Cardiac muscle cell (in vitro differentiated cells and primary cell): ENCODE data around the gene TSPAN31. TPM values are rescaled to one million over a fixed set of nuclear protein-coding genes. Genes with fewer than 3 reads are reported as not detected.
"Not testable (repeated sequence)": the region's sequence is repeated elsewhere in the genome, so short reads cannot be mapped to it uniquely, and the experiment has no call there.

ENCODE experiments used
- DNase-seq, 2 donors: peaks; one replicate each; pipeline versions ENCODE4 v3.0.0 to v3.0.0-alpha.2; 2010 to 2017; ENCODE audit warnings: low read depth in 1 of 2, low spot score in 1 of 2
- H3K27ac ChIP-seq: fragments of 200-600 bp; sonication (generic); 2 replicates; pipeline ENCODE4 v1.5.1; 2016
- H3K27me3 ChIP-seq: fragments of 200-600 bp; sonication (generic); 2 replicates; pipeline ENCODE4 v1.6.0; 2016; ENCODE audit warnings: control low read depth
- H3K36me3 ChIP-seq: fragments of 200-600 bp; sonication (generic); 2 replicates; pipeline ENCODE4 v1.5.1; 2016; ENCODE audit warnings: control low read depth
- H3K4me1 ChIP-seq: fragments of 200-600 bp; sonication (generic); 2 replicates; pipeline ENCODE4 v1.8.1; 2017; ENCODE audit warnings: low read depth, mild to moderate bottlenecking, mixed run types
- H3K4me3 ChIP-seq: fragments of 200-600 bp; sonication (generic); 2 replicates; pipeline ENCODE4 v1.5.1; 2016; ENCODE audit warnings: mild to moderate bottlenecking
- H3K9me3 ChIP-seq: fragments of 200-600 bp; sonication (generic); 2 replicates; pipeline ENCODE4 v1.5.1; 2017; ENCODE audit warnings: low read depth, mild to moderate bottlenecking, control low read depth
- polyA plus RNA-seq: library from polyadenylated mRNA; unstranded; fragments of >200 nt; fragmentation: Nextera tagmentation; extraction: Ambion mirVana; gene quantifications from 2 replicates; pipeline ENCODE4 v1.2.1, GENCODE V29; 2016
- total RNA-seq: library from RNA; depleted of rRNA; stranded (reverse); fragments of >200 nt; gene quantifications from 2 replicates; pipeline ENCODE4 v1.2.3, GENCODE V29; 2016
- TF ChIP-seq, protein P1 (sequence below): IDR thresholded peaks from 2 replicates; pipeline ENCODE4 v1.5.1; 2012; ENCODE audit warnings: low read depth, mild to moderate bottlenecking, low read length

TSPAN31 gene
- total and polyA plus RNA-seq, 2 experiments from 2014 or later = 65.9 to 66.3 TPM

- no peak overlapping the region for H3K4me3 ChIP-seq
- DNase-seq = no peak
- no peak overlapping the region for H3K27ac ChIP-seq
- H3K27me3 ChIP-seq = peaks cover 21% of the 10 kb centered on the region
- TF ChIP-seq, protein P1, sequence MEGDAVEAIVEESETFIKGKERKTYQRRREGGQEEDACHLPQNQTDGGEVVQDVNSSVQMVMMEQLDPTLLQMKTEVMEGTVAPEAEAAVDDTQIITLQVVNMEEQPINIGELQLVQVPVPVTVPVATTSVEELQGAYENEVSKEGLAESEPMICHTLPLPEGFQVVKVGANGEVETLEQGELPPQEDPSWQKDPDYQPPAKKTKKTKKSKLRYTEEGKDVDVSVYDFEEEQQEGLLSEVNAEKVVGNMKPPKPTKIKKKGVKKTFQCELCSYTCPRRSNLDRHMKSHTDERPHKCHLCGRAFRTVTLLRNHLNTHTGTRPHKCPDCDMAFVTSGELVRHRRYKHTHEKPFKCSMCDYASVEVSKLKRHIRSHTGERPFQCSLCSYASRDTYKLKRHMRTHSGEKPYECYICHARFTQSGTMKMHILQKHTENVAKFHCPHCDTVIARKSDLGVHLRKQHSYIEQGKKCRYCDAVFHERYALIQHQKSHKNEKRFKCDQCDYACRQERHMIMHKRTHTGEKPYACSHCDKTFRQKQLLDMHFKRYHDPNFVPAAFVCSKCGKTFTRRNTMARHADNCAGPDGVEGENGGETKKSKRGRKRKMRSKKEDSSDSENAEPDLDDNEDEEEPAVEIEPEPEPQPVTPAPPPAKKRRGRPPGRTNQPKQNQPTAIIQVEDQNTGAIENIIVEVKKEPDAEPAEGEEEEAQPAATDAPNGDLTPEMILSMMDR = no peak
- H3K36me3 ChIP-seq = no peaks in the 10 kb centered on the region
- peaks cover 4% of the 10 kb centered on the region for H3K4me1 ChIP-seq
- H3K9me3 ChIP-seq = no peaks in the 10 kb centered on the region
These were observed 25.9 kb downstream of the TSPAN31 start for GRCh38 chr12:57770734-57771133.

GRCh38 chr12:57771236-57771872, 26.5 kb downstream of the TSPAN31 start:
- TF ChIP-seq, protein P1 = no peak

DNA sequence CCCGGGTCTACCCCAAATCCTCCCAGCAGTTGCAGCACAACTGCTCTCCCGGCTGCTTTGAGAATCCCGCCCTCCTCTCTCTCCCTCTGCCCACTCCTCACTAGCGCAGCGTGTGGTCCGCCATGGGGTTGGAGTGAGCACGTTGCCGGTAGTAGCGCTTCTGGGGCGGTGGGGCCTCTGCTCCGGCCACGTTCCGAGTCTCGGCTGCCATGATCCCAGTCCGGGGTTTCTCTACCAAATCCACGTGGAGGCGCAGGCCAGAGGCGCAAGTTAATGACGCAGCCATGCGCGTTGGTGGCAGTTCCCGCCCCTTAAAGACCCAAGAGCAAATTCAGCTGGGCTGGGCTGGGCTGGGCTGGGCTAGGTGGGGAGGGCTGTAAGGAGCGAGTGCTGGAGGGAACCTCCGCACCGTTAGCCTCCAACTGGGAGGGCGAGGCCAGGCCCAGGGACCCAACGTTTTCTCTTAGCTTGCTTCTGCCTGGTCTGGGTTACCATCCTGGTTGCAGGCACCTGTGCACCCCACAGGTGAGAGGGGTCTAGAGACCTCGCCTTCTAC, 27.1 kb downstream of the TSPAN31 start, which contains the start of gene METTL1:
Gene METTL1 (minus strand): TSS at position 233 of the 556 bp plus-strand sequence. CDS start 22 bp downstream, at position 211.
- no peaks in the 10 kb centered on the region for H3K9me3 ChIP-seq

More at GRCh38 chr12:57771236-57771872, 26.5 kb downstream of the TSPAN31 start:
- Histone ChIP-seq H3K27me3 (peaks cover 15% of the 10 kb centered on the region), H3K4me1 (peaks cover 4% of the 10 kb centered on the region), H3K4me3 (peak overlapping the region; percentile 57), H3K9me3 (no peaks in the 10 kb centered on the region), H3K36me3 (no peaks in the 10 kb centered on the region), H3K27ac (peak overlapping the region; percentile 86)
- peak; percentile 88 to 94 for DNase-seq

DNA sequence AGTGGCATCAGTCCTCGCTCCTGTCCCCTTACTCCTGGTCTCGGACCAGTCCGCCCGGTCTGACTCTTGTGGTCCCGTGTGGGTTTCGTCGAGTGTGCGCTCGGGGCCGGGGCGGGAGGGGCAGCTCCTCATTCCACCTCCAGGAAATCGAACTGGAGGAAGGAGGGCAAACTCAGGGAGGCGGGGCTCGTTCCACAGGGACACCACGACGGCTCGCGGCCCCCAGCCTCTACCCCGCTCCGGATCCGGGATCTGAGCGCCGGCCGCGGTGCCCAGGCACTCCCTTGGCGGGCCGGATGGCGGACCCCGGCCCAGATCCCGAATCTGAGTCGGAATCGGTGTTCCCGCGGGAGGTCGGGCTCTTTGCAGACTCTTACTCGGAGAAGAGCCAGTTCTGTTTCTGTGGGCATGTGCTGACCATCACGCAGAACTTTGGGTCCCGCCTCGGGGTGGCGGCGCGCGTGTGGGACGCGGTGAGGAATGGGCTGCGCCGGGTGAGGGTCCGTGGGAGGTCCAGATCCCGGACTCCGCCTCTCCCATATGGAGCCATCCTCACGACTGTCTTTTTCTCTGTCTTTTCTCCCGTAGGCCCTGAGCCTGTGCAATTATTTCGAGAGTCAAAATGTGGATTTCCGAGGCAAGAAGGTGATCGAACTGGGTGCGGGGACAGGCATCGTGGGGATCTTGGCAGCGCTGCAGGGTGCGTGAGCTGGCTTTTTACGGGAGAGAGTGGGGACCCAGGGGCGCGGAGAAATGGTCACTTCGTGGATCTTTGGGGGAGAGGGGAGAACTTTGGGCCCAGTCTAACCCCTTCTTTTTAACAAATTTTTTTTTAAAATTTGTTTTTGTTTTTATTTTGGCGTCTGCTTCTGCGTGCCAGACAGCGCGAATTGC, 27.8 kb downstream of the TSPAN31 start, which contains the start of gene EEF1AKMT3:
Gene EEF1AKMT3 (plus strand): TSS at position 186 of the 894 bp plus-strand sequence. CDS start 111 bp downstream, at position 297.
- peak; percentile 54 to 57 for DNase-seq
- peak within 1 kb of the TSS; percentile 86 for H3K27ac ChIP-seq
- H3K9me3 ChIP-seq = no peaks in the 10 kb centered on the region
- TF ChIP-seq, protein P1 = no peak
- peaks cover 4% of the 10 kb centered on the region for H3K4me1 ChIP-seq
- H3K36me3 ChIP-seq = no peaks in the 10 kb centered on the region
- H3K4me3 ChIP-seq = peak within 1 kb of the TSS; percentile 57
- H3K27me3 ChIP-seq = peaks cover 2% of the 10 kb centered on the region

More for the DNA sequence above, 27.1 kb downstream of the TSPAN31 start, which contains the start of gene METTL1:
- Histone ChIP-seq H3K4me1 (peaks cover 4% of the 10 kb centered on the region), H3K4me3 (peak within 1 kb of the TSS; percentile 57), H3K27me3 (peaks cover 9% of the 10 kb centered on the region), H3K36me3 (no peaks in the 10 kb centered on the region), H3K27ac (peak within 1 kb of the TSS; percentile 86)
- DNase-seq = peak; percentile 96 to 98
- TF ChIP-seq, protein P1 = no peak

DNA sequence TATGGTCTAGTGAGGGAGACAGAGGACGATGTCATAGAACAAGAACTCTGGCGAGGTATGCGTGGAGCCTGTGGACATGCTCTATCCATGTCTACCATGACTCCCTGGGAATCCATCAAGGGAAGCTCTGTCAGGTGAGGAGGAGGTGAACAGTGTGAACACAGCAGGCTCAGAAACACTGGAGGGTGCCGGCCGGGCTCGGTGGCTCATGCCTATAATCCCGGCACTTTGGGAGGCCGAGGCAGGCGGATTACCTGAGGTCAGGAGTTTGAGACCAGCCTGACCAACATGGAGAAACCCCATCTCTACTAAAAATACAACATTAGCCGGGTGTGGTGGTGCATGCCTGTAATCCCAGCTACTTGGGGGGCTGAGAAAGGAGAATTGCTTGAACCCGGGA, 29.8 kb downstream of the TSPAN31 start:
- not testable (repeated sequence) for DNase-seq, H3K27me3 ChIP-seq

More for the DNA sequence above, 29.8 kb downstream of the TSPAN31 start:
- not testable (repeated sequence) for H3K9me3 ChIP-seq, H3K4me3 ChIP-seq, H3K36me3 ChIP-seq, H3K27ac ChIP-seq, H3K4me1 ChIP-seq
